HG03558 (cell line): ENCODE data around the gene ADPRHL1.
"Not testable (repeated sequence)": the region's sequence is repeated elsewhere in the genome, so short reads cannot be mapped to it uniquely, and the experiment has no call there.

Experiments
- ATAC-seq: cut with Tn5 transposase; IDR thresholded peaks from one replicate; pipeline ENCODE4 v1.9.1; 2021; ENCODE audit warnings: moderate number of reproducible peaks; ENCODE audit not compliant: unreplicated experiment; ENCODE audit errors: extremely low read depth

The ADPRHL1 gene

DNA sequence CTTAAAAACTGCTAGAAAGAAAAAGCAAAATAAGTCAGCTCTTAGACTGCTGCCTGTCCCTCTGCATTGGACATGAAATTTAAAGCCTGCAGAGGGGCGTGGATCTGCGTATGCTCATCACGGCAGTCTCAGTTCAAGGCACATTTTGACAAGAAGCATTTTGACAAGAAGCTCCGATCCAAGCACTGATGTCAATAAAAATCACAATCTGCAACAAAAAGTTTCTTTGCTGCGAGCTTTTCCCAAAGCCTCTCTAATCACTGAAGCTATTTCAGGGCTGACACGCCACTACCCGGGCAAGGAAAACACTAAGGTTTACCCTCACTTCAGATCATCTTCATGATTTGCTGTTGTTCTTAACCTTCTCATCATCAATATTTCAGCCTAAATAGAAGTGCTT lies 29.8 kb upstream of the ADPRHL1 start:
- ATAC-seq = no peak

DNA sequence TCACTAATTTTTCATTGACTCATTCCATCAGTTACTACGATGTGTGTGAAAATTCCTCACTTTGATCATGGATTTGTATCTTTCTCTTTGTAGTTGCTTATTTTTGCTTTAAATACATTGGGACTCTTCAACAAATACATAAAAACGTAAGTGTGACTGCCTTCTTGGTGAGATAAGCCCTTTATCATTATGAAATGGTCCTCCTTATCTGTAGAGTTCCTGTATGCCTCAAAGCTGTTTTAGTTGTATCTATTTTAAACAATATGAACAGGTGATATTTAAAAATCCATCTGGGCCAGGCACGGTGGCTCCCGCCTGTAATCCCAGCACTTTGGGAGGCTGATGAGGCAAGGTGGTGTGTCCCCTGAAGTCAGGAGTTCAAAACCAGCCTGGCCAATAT lies 25.9 kb upstream of the ADPRHL1 start:
- ATAC-seq = no peak

GRCh38 chr13:113477724-113478123 lies 24.4 kb upstream of the ADPRHL1 start:
- ATAC-seq = no peak

DNA sequence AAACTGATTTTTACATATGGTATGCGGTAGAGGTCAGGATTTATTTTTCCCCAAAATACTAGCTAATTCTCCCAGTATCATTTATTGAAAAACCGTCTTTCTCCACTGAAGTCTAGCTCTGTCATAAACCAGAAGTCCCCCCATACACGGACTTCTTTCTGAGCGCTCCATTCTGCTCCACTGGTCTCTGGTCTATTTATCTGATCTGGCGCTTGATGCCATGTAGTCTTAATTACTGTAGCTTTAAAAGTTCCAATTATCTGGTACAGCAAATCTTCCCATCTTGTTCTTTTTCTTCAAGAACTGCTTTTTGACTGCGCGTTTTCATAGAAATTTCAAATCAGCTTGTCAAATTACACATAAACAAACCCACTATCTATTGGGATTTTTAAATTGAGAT lies 23.5 kb upstream of the ADPRHL1 start:
- ATAC-seq = no peak

DNA sequence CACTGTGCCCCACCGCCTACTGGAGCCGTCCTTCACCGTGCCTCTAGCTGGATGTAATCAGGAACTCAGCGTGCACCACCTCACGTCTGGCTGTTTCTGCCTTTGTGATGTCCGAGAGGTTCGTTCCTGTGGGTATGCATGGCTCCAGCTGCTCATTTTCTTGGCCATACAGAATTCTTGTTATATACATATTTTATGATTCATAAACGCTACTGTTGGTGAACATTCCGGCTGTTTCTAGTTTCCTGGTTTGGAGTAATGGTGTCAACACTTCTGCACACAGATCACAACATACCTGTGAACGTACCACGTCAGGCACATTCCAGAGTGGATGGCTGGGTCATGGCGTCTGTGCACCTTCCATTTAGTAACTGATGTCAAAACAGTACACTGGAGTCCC lies 22.6 kb upstream of the ADPRHL1 start:
- ATAC-seq = no peak

GRCh38 chr13:113475280-113475679 lies 22.0 kb upstream of the ADPRHL1 start:
- no peak for ATAC-seq

DNA sequence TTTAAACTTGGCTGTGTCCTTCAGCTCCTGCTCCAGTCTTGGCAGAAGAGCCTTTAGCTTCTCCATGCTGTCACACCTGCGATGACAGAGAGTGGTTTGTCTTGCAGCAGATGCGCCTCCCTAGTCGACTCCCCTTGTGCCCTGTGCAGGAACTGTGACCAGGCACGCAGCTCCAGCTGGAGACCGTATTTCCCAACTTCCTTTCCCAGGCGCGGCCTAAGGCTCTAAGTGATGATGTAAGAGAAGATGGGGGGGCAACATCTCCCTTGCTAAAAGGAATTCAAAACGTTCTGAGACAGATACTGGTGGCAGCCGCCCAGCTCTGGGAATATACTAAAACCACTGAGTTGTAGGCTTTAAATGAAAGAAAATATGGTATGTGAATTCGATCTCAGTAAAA lies 20.9 kb upstream of the ADPRHL1 start:
- no peak for ATAC-seq

- ATAC-seq = no peak
These were observed 19.2 kb upstream of the ADPRHL1 start for GRCh38 chr13:113472355-113473025.

DNA sequence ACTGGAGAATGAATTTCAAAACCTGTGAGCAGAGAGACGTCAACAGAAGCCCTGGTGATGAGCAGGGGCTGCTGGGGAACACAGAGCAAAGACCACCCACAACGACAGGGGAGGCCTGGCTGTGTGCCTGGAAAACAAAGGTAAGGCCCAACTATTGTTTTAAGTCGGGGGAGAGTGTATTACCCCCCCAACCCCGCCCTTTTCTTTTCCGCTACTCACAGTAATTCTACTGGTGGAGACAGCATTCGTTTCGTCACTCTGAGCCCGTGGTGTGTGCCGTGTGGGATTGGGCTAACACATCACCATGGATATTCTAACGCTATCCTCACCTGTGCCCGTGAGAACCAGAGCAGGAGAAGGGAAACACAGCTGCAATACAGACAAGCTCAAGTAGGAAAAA lies 18.6 kb upstream of the ADPRHL1 start:
- ATAC-seq = no peak

- not testable (repeated sequence) for ATAC-seq
These were observed 17.4 kb upstream of the ADPRHL1 start for GRCh38 chr13:113470635-113471163.

DNA sequence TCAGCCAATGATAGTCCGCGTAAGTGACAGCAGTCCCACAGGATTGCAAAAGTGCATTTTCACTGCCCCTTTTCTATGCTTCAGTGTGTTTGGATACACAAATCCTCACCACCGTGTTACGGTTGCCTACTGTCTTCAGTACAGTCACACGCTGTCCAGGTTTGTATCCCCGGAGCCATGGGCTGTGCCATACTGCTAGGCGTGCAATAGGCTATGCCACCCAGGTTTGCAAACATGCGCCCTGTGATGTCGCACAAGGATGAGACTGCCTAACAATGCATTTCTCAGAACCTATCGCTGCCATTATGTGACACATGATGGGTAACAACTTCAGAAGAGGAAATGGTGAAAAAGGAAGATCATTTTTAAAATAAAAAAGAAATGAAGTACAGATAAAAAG lies 16.8 kb upstream of the ADPRHL1 start:
- ATAC-seq = no peak

- no peak for ATAC-seq
These were observed 16.3 kb upstream of the ADPRHL1 start for GRCh38 chr13:113469582-113469981.

DNA sequence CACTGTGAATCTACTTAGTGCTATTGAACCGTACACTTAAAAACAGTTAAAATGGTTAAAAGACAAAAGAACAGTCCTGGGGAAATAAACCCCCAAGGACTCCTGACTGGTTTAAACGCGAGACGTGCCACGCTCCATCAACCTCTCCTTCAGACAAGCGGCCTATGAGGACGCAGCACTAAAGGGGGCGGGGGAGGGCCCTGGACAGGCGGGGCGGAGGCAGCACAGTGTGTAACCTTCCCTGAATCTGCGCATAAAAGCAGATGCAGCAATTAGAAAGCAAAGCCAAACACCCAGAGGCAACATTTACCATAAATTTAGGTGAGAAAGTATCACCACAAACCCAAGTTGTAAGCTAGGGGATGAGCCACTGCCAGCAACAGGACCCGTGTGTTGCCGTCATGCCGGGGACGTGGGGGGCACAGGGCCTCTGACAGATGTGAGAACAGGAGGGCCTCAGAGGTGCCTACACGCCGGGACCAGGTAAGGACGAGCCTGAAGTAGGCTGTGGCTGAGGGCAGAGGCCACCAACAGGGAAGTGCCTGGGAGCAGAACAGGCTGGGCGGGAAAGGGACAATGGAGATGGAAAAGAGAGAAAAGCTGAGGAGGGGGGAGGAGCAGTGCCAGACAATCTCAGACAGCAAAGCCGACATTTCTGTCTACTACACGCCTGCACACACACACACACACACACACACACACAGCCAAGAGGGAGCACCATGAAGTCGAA lies 15.3 kb upstream of the ADPRHL1 start:
- no peak for ATAC-seq

- ATAC-seq = no peak
These were observed 14.7 kb upstream of the ADPRHL1 start for GRCh38 chr13:113468029-113468428.

DNA sequence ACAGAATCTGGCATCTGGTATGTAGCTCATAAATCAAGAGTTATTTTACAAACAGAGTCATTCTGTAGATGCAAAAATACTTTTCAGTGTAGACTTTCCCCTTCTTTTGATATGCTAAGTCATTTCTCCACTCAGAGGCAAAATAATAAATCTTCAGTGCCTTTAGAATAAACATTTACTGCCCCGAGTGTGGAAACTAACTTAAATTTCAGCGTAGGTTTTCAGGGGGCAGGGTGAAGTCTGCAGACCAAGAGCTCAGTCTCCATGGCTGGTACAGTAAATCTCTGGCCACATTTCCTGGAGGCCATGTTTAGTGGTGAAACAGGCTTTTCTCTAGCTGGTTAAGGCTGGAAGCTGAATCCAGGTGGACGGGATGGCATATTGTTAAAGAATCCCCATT lies 13.1 kb upstream of the ADPRHL1 start:
- ATAC-seq = no peak

DNA sequence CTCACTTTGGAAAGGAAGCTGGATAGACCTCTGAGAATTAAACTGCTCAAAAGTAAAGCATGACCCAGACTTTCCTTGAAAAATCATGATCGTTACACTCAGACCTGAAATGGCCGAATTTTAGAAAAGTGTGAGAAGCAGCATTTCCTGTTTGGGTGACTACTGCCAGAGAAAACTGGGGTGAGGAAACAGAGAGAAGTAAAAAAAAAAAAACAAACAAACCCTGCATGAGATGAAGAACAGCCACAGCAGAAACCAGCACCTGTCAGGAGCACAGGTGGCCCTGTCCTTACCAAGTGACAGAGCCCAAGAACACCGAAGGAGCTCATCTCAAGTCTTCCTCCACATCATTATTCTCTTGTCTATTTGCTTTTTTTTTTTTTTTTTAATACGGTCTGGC lies 12.0 kb upstream of the ADPRHL1 start:
- ATAC-seq = no peak

DNA sequence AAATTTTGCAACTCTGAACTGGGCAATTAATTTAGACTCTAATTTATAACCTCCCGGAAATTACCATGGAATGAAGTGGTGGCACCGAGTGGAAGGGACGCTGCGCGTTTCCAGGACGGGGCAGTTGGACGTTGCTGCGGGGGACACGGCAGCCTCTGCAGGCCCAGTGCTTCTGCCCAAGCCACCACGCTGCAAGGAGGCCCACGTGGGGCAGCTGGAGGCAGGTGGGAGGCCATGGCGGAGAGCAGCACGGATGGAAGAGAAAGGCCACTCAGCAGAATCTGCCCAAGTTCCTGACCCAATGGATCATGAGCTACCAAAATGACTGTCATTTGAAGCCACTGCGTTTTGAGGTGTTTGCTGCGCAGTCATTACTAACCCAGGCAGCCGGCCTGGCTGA lies 11.2 kb upstream of the ADPRHL1 start:
- no peak for ATAC-seq

GRCh38 chr13:113461022-113461751 lies 7.9 kb upstream of the ADPRHL1 start:
- no peak for ATAC-seq

- no peak for ATAC-seq
These were observed 7.3 kb upstream of the ADPRHL1 start for GRCh38 chr13:113460599-113460998.

- no peak for ATAC-seq
These were observed 6.8 kb upstream of the ADPRHL1 start for GRCh38 chr13:113460064-113460555.
